Measurements from ENCODE around the gene ADAMTSL5. TPM values are rescaled to one million over a fixed set of nuclear protein-coding genes. Genes with fewer than 3 reads are reported as not detected.

The ADAMTSL5 gene
- total and polyA plus RNA-seq, 9 of the 15 experiments (the other 6 are each of a cell fraction or from before 2014, with no cell fraction given): 1.0 to 11.6 (median 4.1) TPM

DNA sequence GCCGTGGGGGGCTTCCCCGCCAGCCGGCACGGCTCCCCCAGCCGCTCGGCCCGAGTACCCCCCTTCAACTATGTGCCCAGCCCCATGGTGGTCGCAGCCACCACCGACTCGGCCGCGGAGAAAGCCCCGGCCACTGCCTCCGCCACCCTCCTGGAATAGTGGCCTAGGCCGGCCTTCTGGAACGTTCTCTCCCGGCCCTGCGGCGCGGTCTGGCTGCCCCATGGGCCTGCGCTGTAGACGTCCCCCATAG is 42.8 kb downstream of the ADAMTSL5 start (continued):
- no peak for TF ChIP-seq ZBTB12 (CRISPR knock-in tag; IDR thresholded peaks at IDR 0.05)
- no peak for TF ChIP-seq DLX4 (CRISPR knock-in tag; IDR thresholded peaks at IDR 0.05)
- no peak for TF ChIP-seq CHD1 (IDR thresholded peaks at IDR 0.05; ENCODE audit: low read length)

- no peak for FAIRE-seq
- H3K4me3 ChIP-seq: no peak overlapping the region
These were observed 43.4 kb downstream of the ADAMTSL5 start for GRCh38 chr19:1469255-1470054.

More at GRCh38 chr19:1469255-1470054, 43.4 kb downstream of the ADAMTSL5 start:
- Histone ChIP-seq H3K9me1 (ENCODE audit: control insufficient read depth, insufficient read depth, low read length) (no peaks in the 10 kb centered on the region), H3K4me2 (ENCODE audit: insufficient read depth, low read length) (no peak overlapping the region), H4K20me1 (replicated peaks; ENCODE audit: control insufficient read depth, insufficient read depth, low read length) (peaks cover 14% of the 10 kb centered on the region), H3K27ac (ENCODE audit: extremely low read depth, low read depth, low read length) (no peak overlapping the region), H2AFZ (ENCODE audit: low read depth, low read length) (no peak overlapping the region), H3K36me3 (ENCODE audit: control insufficient read depth, insufficient read depth, low read length) (peaks cover 3% of the 10 kb centered on the region; the same call in 1 of the 3 replicates), H3K79me2 (ENCODE audit: control insufficient read depth, insufficient read depth, low read length) (peaks cover 21% of the 10 kb centered on the region), H3K9me3 (replicated peaks; ENCODE audit: control insufficient read depth, insufficient read depth, low read depth, low read length) (no peaks in the 10 kb centered on the region), H3K9ac (ENCODE audit: insufficient read depth in 1 of 2, low read depth in 2 of 2, low read length in 2 of 2) (no peak overlapping the region), H3K27me3 (ENCODE audit: control insufficient read depth in 2 of 2, insufficient read depth in 2 of 2, low read length in 2 of 2) (no peaks in the 10 kb centered on the region), H3K4me1 (replicated peaks in 1 of 2; ENCODE audit: control insufficient read depth in 2 of 2, insufficient read depth in 2 of 2, low read length in 2 of 2) (peaks cover 6 to 81% of the 10 kb centered on the region in 2 experiments; a peak in 4 of 5 replicates)
- CTCF ChIA-PET (ENCODE audit: low intra/inter-chr PET ratio): no interaction called here
- POLR2A ChIA-PET: no interaction called here
- BruUV-seq (replicated peaks): no TSS peak
- in situ Hi-C loops (cut with MboI): no loop called here
- TF ChIP-seq E2F6 (IDR thresholded peaks at IDR 0.05; ENCODE audit: borderline replicate concordance in 1 of 2, extremely low read depth in 1 of 2, insufficient read depth in 1 of 2, insufficient read length in 1 of 2, low read depth in 1 of 2, low read length in 1 of 2, poor library complexity in 1 of 2, severe bottlenecking in 1 of 2): peak in 1 of 2 experiments; percentile 21
- TF ChIP-seq, protein P1, sequence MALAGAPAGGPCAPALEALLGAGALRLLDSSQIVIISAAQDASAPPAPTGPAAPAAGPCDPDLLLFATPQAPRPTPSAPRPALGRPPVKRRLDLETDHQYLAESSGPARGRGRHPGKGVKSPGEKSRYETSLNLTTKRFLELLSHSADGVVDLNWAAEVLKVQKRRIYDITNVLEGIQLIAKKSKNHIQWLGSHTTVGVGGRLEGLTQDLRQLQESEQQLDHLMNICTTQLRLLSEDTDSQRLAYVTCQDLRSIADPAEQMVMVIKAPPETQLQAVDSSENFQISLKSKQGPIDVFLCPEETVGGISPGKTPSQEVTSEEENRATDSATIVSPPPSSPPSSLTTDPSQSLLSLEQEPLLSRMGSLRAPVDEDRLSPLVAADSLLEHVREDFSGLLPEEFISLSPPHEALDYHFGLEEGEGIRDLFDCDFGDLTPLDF (CRISPR knock-in tag; IDR thresholded peaks at IDR 0.05): no peak
- intact Hi-C loops (cut with micrococcal nuclease): no loop called here
- no peak for DNase-seq (ENCODE audit: extremely low read depth in 1 of 4, low spot score in 3 of 4)
- ATAC-seq: no peak
- 67% methylated on average over 20 of the region's 117 CpGs for WGBS (ENCODE audit: insufficient coverage, low coverage, missing lambda C conversion rate)
